HCT116 (cell line): ENCODE data around the gene PCNT. TPM values are rescaled to one million over a fixed set of nuclear protein-coding genes. Genes with fewer than 3 reads are reported as not detected.

Experiments
- ATAC-seq: fragments of 200-7000 bp; cut with Tn5 transposase; 2 replicates; pipeline ENCODE4 v1.9.1; 2020; ENCODE audit warnings: mild to moderate bottlenecking, moderate library complexity
- BruUV-seq: library from RNA; stranded (reverse); fragments of 400-500 nt; replicated peaks from 2 replicates; lab custom pipeline; 2021; lab: Mats Ljungman, UMichigan
- CTCF ChIA-PET: fragments of 300-600 bp; sonication (Branson Sonifier 250); formaldehyde crosslinking; loops from one replicate; lab custom pipeline; 2021; ENCODE audit warnings: antibody characterized with exemption; lab: Charles Lee
- POLR2A ChIA-PET: fragments of 300-600, 350-600 bp; sonication (Branson Sonifier 250); formaldehyde crosslinking; loops from one replicate; lab custom pipeline; 2021; ENCODE audit warnings: antibody characterized with exemption; lab: Charles Lee
- RAD21 ChIA-PET, 2 experiments: fragments of 300-600 bp; sonication (Branson Sonifier 250); formaldehyde crosslinking; loops; one replicate each; lab custom pipeline; 2023; ENCODE audit warnings: low total read pairs in 2 of 2; ENCODE audit not compliant: uncharacterized antibody in 2 of 2, unreplicated experiment in 2 of 2, low non-redundant PET in 1 of 2; lab: Charles Lee
- DNase-seq: peaks from one replicate; pipeline ENCODE4 v3.0.0-alpha.2; 2010; ENCODE audit warnings: low read depth, low spot score
- H2AFZ ChIP-seq: fragments of 200-600 bp; shearing (Covaris generic), sonication (generic); 2 replicates; pipeline ENCODE4 v1.6.1; 2017; ENCODE audit warnings: low read depth, mixed run types, mixed read lengths, antibody characterized with exemption, low read length; ENCODE audit not compliant: poor library complexity, severe bottlenecking
- H3K27ac ChIP-seq: 2 replicates; pipeline ENCODE4 v1.5.1; 2012; ENCODE audit warnings: low read depth, low read length
- H3K27me3 ChIP-seq: fragments of 200-600 bp; sonication (generic); 2 replicates; pipeline ENCODE4 v1.6.1; 2016; ENCODE audit warnings: mixed run types, low read length, mixed read lengths; ENCODE audit not compliant: insufficient read depth
- H3K36me3 ChIP-seq, 2 experiments: fragments of 200-500 bp in 1 of 2; fragments of 200-600 bp in 1 of 2; sonication (Bioruptor generic) in 1 of 2; sonication (generic) in 1 of 2; 2 replicates each; pipeline versions ENCODE4 v1.5.1 to v1.6.1; 2014 to 2016; ENCODE audit warnings: low read length in 2 of 2, inconsistent platforms in 1 of 2, mixed read lengths in 1 of 2, mixed run types in 1 of 2; ENCODE audit not compliant: insufficient read depth in 2 of 2, control insufficient read depth in 1 of 2
- H3K4me1 ChIP-seq, 2 experiments: fragments of 200-600 bp in 1 of 2; sonication (generic) in 1 of 2; 2 replicates each; pipeline versions ENCODE4 v1.5.1 to v1.6.1; 2012 to 2017; ENCODE audit warnings: low read length in 2 of 2, inconsistent platforms in 1 of 2, mild to moderate bottlenecking in 1 of 2, mixed read lengths in 1 of 2, mixed run types in 1 of 2, moderate library complexity in 1 of 2; ENCODE audit not compliant: insufficient read depth in 2 of 2, control insufficient read depth in 1 of 2
- H3K4me2 ChIP-seq: fragments of 200-600 bp; sonication (generic); 2 replicates; pipeline ENCODE4 v1.6.1; 2017; ENCODE audit warnings: mixed run types, low read length, mixed read lengths
- H3K4me3 ChIP-seq, 2 experiments: fragments of 200-600 bp in 1 of 2; sonication (generic) in 1 of 2; replicated peaks in 1 of 2; 2 replicates each; pipeline ENCODE4 v1.5.1; 2011 to 2016; ENCODE audit warnings: low read length in 2 of 2, control low read depth in 1 of 2, low read depth in 1 of 2, mild to moderate bottlenecking in 1 of 2, mixed read lengths in 1 of 2, mixed run types in 1 of 2
- H3K79me2 ChIP-seq: fragments of 200-600 bp; sonication (generic); 2 replicates; pipeline ENCODE4 v1.6.1; 2017; ENCODE audit warnings: mild to moderate bottlenecking, mixed run types, low read length, moderate library complexity, mixed read lengths; ENCODE audit not compliant: insufficient read depth
- H3K9ac ChIP-seq: fragments of 200-600 bp; sonication (generic); 2 replicates; pipeline ENCODE4 v1.6.1; 2016; ENCODE audit warnings: low read length, mixed read lengths
- H3K9me2 ChIP-seq: fragments of 200-600 bp; sonication (generic), shearing (Covaris generic); 2 replicates; pipeline ENCODE4 v1.6.1; 2017; ENCODE audit warnings: mixed run types, mild to moderate bottlenecking, moderate library complexity; ENCODE audit not compliant: insufficient read depth
- H3K9me3 ChIP-seq, 2 experiments: fragments of 200-500 bp in 1 of 2; fragments of 200-600 bp in 1 of 2; sonication (Bioruptor generic) in 1 of 2; sonication (generic) in 1 of 2; 2 replicates each; pipeline ENCODE4 v1.6.1; 2014 to 2017; ENCODE audit warnings: low read length in 2 of 2, mixed read lengths in 2 of 2, inconsistent platforms in 1 of 2, low read depth in 1 of 2, mild to moderate bottlenecking in 1 of 2, mixed run types in 1 of 2, moderate library complexity in 1 of 2; ENCODE audit not compliant: control insufficient read depth in 1 of 2, insufficient read depth in 1 of 2
- H4K20me1 ChIP-seq: fragments of 200-600 bp; sonication (generic), shearing (Covaris generic); 2 replicates; pipeline ENCODE4 v1.6.1; 2017; ENCODE audit warnings: mixed run types, mild to moderate bottlenecking, moderate library complexity; ENCODE audit not compliant: insufficient read depth
- ATF3 ChIP-seq: IDR thresholded peaks from 2 replicates; pipeline ENCODE4 v1.6.1; 2012
- CEBPB ChIP-seq: IDR thresholded peaks from 2 replicates; pipeline ENCODE4 v1.6.1; 2012; ENCODE audit warnings: low read depth
- CTCF ChIP-seq, 3 experiments: fragments of 200-600 bp in 1 of 3; sonication (generic) in 1 of 3; IDR thresholded peaks in 2 of 3; conservative IDR thresholded peaks in 1 of 3; 2 replicates each; pipeline ENCODE4 v1.5.1; 2012 to 2017; ENCODE audit warnings: low read depth in 2 of 3, low read length in 2 of 3, antibody characterized with exemption in 1 of 3, borderline replicate concordance in 1 of 3, control low read depth in 1 of 3, mild to moderate bottlenecking in 1 of 3, mixed read lengths in 1 of 3, mixed run types in 1 of 3, moderate library complexity in 1 of 3; ENCODE audit not compliant: insufficient read depth in 1 of 3
- EGR1 ChIP-seq: IDR thresholded peaks from 2 replicates; pipeline ENCODE4 v1.6.1; 2012; ENCODE audit warnings: low read depth
- EZH2 ChIP-seq: fragments of 200-600 bp; sonication (generic); IDR thresholded peaks from 2 replicates; pipeline ENCODE4 v1.6.1; 2017; ENCODE audit warnings: antibody characterized with exemption, mixed run types
- FOSL1 ChIP-seq: IDR thresholded peaks from 2 replicates; pipeline ENCODE4 v1.6.1; 2012; ENCODE audit warnings: low read depth
- JUND ChIP-seq: IDR thresholded peaks from 2 replicates; pipeline ENCODE4 v1.6.1; 2012
- MAX ChIP-seq: IDR thresholded peaks from 2 replicates; pipeline ENCODE4 v1.6.1; 2012
- POLR2A ChIP-seq: IDR thresholded peaks from 2 replicates; pipeline ENCODE4 v1.7.0; 2011; ENCODE audit warnings: borderline replicate concordance; ENCODE audit not compliant: insufficient read depth, insufficient read length; ENCODE audit errors: extremely low read depth
- POLR2AphosphoS5 ChIP-seq: IDR thresholded peaks from 2 replicates; pipeline ENCODE4 v1.6.1; 2011; ENCODE audit warnings: mild to moderate bottlenecking, low read depth, low read length, moderate library complexity
- RAD21 ChIP-seq: IDR thresholded peaks from 2 replicates; pipeline ENCODE4 v1.6.1; 2012; ENCODE audit warnings: low read depth, mild to moderate bottlenecking
- REST ChIP-seq: IDR thresholded peaks from 2 replicates; pipeline ENCODE4 v1.6.1; 2012; ENCODE audit warnings: low read depth
- SIN3A ChIP-seq: IDR thresholded peaks from 2 replicates; pipeline ENCODE4 v1.6.1; 2012; ENCODE audit warnings: low read depth
- SP1 ChIP-seq: IDR thresholded peaks from 2 replicates; pipeline ENCODE4 v1.6.1; 2012; ENCODE audit warnings: low read depth
- SRF ChIP-seq: IDR thresholded peaks from 2 replicates; pipeline ENCODE4 v1.6.1; 2012; ENCODE audit warnings: low read depth
- TCF7L2 ChIP-seq: IDR thresholded peaks from 2 replicates; pipeline ENCODE4 v1.7.0; 2011; ENCODE audit warnings: borderline replicate concordance, inconsistent platforms; ENCODE audit not compliant: insufficient read depth, insufficient read length; ENCODE audit errors: extremely low read depth
- ZBTB33 ChIP-seq: IDR thresholded peaks from 2 replicates; pipeline ENCODE4 v1.6.1; 2011; ENCODE audit warnings: mild to moderate bottlenecking, low read length, moderate library complexity; ENCODE audit not compliant: insufficient replicate concordance; ENCODE audit errors: extremely low read depth
- ZFX ChIP-seq: fragments of 450-650 bp; IDR thresholded peaks from 2 replicates; pipeline ENCODE4 v1.6.1; 2017
- ZNF274 ChIP-seq: fragments of 200-500 bp; sonication (Bioruptor generic); IDR thresholded peaks from 2 replicates; pipeline ENCODE4 v1.6.1; 2014; ENCODE audit warnings: mild to moderate bottlenecking, low read depth, low read length, inconsistent platforms
- intact Hi-C: fragments of 100-400 bp; cut with micrococcal nuclease; formaldehyde crosslinking; loops from 2 replicates; pipeline ENCODE4 v1.10.0; 2022
- total RNA-seq: library from RNA; stranded (reverse); gene quantifications from one replicate; pipeline ENCODE4 v1.2.1, GENCODE V29; 2021; ENCODE audit not compliant: unreplicated experiment

Gene PCNT
- total RNA-seq, 1 experiment from 2014 or later, result 43.6 TPM

GRCh38 chr21:46441961-46442498 lies 118.1 kb downstream of the PCNT start:
- intact Hi-C loops, result no loop called here
- Histone ChIP-seq H3K4me2 (no peak overlapping the region), H3K4me3 (no peak overlapping the region), H3K9me3 (no peaks in the 10 kb centered on the region), H3K36me3 (peaks cover 26 to 38% of the 10 kb centered on the region in 2 experiments), H3K9ac (no peak overlapping the region), H3K27me3 (no peaks in the 10 kb centered on the region), H3K79me2 (no peaks in the 10 kb centered on the region), H3K4me1 (no peaks in the 10 kb centered on the region), H2AFZ (no peak overlapping the region), H3K9me2 (no peaks in the 10 kb centered on the region), H3K27ac (no peak overlapping the region), H4K20me1 (no peaks in the 10 kb centered on the region)
- DNase-seq (no peak), ATAC-seq (no peak)
- TF ChIP-seq RAD21, result no peak
- TF ChIP-seq ZNF274, result no peak
- no peak for TF ChIP-seq FOSL1
- TF ChIP-seq POLR2AphosphoS5, result no peak
- no peak for TF ChIP-seq POLR2A
- no peak for TF ChIP-seq TCF7L2
- TF ChIP-seq EGR1, result no peak
- TF ChIP-seq CTCF (IDR thresholded peaks at IDR 0.05 in 2 of 3, conservative IDR thresholded peaks at IDR 0.05 in 1 of 3; ENCODE audit: borderline replicate concordance in 1 of 3, insufficient read depth in 1 of 3, low read depth in 2 of 3, low read length in 2 of 3), result no peak
- no peak for TF ChIP-seq SRF
- no peak for TF ChIP-seq SIN3A
- TF ChIP-seq JUND, result no peak
- TF ChIP-seq ATF3, result no peak
- TF ChIP-seq SP1, result no peak
- TF ChIP-seq REST, result no peak
- TF ChIP-seq EZH2, result no peak
- no peak for TF ChIP-seq CEBPB
- no peak for TF ChIP-seq MAX
- TF ChIP-seq ZBTB33, result no peak
- TF ChIP-seq ZFX, result no peak
- ChIA-PET RAD21 (no interaction called here), CTCF (no interaction called here), POLR2A (no interaction called here)
- BruUV-seq, result no TSS peak
